Activated gamma-delta T cell treated with anti-CD3 and anti-CD28 coated beads, Interleukin-2, amount 50 U/mL, for 16 hours (primary cell): ENCODE measurements around the gene CKAP2L.
A peak's percentile ranks its signal among the peaks of the same experiment; 100 is the strongest.
"Not testable (repeated sequence)": the region's sequence is repeated elsewhere in the genome, so short reads cannot be mapped to it uniquely, and the experiment has no call there.

Source experiments
- DNase-seq: peaks from one replicate; pipeline ENCODE4 v3.0.0-alpha.2; 2020; ENCODE audit warnings: low read depth

Gene CKAP2L

DNA sequence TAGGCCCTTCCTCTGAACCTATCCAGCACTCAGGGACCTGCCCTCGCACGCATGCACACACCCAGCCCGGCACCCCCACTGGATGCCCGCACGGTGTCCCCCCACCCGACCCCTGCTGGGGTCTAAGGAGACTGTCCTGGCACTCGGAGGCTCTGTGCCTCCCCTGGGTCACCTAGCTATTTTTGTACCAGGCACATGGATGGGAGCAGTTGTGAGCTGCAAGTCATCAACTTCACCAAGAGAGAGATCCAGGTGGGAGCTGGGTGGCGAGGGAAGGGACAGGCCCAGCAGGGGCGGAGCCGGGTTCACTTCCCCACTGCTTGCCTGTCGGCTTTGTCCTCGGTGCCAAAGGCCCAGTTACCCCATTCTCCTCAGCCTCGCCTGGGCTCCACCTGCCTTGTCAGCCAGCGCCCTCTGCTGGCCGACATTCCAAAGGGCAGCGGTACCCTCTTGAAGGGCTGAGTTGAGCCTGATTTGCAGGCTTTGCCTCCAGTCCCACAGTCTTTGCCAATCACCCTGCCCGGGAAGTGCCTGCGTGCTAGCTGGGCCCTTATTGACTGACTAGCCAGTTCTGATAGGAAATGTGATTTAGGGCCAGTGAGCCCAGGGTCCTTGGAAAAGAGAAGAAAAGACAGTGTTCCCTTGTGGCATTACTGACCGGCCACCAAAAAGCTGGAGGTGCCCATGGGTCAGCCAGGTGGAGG is 37.8 kb downstream of the CKAP2L start:
- peak; percentile 79 for DNase-seq

GRCh38 chr2:112725545-112726457 is 38.6 kb downstream of the CKAP2L start:
- no peak for DNase-seq

DNA sequence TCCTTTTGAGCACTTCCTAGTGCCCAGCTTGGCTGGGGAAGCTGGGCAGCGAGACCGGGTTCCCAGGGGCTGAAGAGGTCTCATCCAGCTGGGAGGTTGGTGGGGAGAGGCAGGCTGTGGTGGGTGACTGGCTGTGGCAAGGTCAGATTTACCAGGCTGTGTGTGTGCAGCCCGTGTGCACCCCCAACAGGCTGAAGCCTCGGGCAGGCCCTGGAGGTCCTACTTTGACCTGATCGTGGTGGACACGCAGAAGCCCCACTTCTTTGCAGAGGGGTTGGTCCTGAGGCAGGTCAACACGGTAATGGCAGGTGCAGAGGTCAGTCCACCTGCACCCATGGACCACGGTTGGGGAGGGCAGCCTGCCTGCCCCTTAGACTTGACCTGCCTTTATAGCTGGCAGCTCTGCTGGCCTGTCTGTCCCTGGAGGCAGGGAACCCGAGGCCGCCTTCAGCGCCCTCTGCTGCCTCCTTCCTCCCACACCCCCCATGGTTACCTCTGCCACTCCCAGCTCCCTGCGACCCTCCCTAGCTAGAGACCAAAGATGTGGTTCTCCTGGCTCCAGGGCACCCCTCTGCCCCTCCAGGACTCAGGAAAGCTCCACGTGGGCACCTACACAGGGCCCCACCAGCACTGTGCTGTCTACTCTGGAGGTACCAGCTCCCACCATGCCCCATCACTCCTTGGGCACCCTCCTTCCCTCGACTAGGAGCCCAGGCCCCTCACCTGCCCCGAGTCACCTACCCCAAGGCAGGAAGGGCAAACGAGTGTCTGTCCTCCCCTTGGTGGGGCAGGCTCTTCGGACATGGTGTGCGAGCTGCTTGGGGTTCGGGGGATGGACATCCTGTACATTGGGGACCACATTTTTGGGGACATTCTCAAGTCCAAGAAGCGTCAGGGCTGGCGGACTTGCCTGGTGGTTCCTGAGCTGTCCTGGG is 39.6 kb downstream of the CKAP2L start:
- DNase-seq, result no peak

DNA sequence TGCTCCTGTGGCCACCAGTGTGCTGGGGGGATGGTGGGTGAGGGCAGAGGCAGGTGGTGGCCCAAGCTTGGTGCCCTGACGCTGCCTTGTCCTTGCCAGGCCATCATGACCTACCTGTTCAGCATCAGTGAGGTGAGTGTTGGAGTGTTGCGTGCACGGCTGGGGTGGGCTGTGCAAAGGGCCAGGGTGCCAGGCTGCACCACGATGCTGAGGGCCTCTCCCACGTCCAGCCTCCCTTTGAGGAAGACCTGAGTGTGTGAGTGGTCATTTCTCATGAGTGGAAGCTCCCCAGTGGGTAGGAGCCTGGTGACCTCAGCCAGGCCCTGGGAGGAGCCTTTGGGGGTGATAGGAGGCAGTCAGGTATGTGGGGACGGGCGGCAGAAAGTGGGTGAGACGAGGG is 40.4 kb downstream of the CKAP2L start:
- DNase-seq, result no peak

GRCh38 chr2:112723547-112723940 is 40.9 kb downstream of the CKAP2L start:
- DNase-seq, result no peak

GRCh38 chr2:112722816-112723546 is 41.4 kb downstream of the CKAP2L start:
- no peak for DNase-seq

GRCh38 chr2:112721819-112722522 is 42.4 kb downstream of the CKAP2L start:
- no peak for DNase-seq

DNA sequence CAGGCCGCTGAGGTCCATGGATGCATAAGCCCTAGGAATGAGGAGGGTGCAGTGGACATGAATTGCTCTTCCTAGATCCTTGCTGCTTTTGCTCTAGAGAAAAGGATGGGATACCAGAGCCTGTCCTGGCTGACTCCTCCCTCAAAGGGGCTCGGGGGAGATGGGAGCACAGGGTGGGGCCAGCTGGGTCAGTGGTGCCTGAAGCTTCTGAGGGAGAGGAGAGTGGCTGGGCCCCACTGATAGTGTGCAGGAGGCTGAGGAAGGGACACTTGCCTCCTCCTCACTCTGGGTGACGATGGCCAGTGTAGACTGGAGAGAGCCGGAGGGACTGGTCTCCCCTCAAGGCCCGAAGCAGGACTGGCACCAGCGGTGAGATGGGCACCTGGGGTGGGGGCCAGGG is 43.6 kb downstream of the CKAP2L start, which contains the start of gene NT5DC4:
Gene NT5DC4 (plus strand): TSS at position 236 of the 400 bp plus-strand sequence. CDS start 60 bp downstream, at position 296.
- DNase-seq, result no peak

- DNase-seq, result no peak
Observed at GRCh38 chr2:112718863-112719370, 45.5 kb downstream of the CKAP2L start.

- DNase-seq, result not testable (repeated sequence)
Observed at GRCh38 chr2:112716826-112717352, 47.5 kb downstream of the CKAP2L start.

DNA sequence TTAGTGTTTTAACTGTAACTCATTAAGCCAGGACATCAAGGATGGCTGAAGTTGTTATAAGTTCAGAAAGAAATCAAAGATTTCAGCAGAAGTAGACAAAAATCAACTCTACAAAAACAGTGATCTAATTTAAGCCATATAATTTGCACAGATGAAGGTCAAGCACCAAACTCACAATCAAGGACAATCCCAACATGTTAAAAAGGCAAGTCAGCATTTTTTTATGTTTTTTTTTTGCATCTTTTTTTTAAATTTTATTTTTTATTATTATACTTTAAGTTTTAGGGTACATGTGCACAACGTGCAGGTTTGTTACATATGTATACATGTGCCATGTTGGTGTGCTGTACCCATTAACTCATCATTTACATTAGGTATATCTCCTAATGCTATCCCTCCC is 48.3 kb downstream of the CKAP2L start:
- not testable (repeated sequence) for DNase-seq

- DNase-seq, result no peak
Observed at GRCh38 chr2:112714836-112715631, 49.4 kb downstream of the CKAP2L start.

DNA sequence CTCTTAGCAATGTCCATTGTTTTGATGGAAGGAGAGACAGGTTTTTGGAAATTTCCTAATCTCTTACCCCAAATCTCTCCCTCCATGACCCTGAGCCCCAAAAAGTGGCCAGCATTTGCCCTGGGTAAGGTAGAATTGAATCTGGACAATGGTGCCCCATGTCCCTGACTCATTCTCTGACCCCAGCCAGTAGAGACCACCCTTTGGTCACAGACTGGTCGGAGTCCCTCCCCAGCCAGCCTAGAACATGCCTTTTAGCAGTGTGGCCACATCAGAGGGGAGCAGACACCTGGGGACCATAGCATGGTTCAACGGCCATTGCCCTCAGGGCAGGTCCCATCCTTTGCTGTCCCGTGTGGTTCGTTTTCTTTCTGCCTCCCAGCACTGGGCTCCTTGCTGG is 50.1 kb downstream of the CKAP2L start:
- DNase-seq, result no peak

GRCh38 chr2:112713926-112714325 is 50.5 kb downstream of the CKAP2L start:
- no peak for DNase-seq

DNA sequence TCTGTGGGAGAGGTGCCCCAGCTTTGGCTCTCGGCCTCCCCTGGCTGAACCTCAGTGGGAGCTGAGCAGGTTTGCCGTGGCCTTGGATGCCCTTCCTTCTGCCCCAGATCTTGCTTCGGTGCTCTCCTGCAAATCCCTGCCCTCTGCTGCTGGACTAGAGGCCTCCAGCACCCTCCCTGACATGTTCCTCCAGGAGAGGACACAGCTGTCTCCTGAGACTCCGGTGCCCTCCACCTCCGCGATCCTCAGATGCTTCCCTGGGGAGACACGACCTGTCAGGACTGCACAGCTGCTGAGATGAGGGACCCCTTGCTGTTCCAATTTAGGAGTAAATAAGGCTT is 50.9 kb downstream of the CKAP2L start:
- DNase-seq, result no peak

DNA sequence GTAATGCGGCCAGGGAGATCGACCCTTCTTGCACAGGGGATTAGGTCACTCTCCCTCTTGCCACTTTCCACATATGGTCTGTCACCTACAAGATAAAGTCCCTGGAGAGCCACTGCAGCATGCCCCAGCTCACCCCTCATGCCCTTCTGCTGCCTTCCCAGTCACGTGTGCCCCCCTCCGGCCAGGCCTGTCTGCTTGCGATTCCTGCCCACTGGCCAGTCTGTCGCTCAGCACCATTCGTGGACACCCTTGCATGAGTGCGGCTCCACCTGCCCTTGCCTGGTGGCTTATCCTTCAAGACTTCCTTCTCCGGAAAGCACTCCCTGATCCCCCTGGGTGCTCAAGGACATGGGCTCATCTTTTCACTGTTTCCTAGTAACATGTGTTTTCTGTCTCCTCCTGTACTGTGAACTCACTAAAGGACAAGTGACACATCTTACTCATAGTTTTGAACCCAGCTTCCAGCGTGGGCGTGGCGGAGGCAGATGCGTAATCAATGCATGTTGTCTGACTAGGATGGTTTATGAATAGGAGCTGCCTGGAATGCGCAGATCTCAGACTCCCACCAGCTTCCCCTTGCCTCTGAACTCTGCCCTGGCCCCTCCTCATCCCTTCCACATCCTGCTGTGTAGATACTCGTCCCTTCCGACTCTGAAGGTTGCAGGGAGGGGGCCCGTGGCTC is 51.4 kb downstream of the CKAP2L start:
- no peak for DNase-seq

- DNase-seq, result no peak
Observed at GRCh38 chr2:112712465-112712864, 51.9 kb downstream of the CKAP2L start.

DNA sequence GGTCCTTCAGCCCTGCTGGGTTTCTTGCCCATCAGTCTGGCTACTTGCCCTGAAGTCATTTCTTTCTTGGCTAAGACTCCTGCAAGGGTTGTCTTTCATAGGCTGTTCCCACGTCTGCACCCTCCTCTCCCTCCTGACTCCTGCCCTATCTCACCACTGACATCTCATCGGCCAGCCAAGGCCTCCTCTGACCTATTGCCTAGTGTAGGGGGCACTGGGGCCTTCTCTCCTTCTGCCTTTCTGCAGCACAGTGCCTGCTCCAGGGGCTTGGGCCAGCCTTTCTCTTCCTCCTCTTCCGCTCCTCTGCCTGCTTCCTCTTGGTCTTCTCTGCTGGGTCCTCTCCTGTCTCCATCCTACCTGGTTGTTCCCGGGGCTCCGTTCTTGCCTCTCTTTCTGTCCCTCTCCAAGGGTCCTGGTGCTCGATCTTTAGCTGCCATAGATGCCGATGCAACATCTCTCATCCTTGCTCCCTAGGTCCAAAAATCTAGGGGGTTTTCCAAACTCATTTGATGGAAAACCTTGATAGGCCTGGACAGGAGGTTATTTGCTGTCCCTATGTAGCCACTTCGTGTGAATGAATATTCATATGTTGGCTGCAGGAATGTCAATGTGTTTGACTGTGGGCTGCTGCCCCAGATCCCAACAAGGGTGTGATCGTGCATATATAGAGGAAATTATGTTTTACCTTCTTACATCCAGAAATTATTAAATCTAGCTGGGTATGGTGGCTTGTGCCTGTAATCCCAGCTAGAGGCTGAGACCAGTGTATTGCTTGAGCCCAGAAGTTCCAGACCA is 53.3 kb downstream of the CKAP2L start:
- no peak for DNase-seq
